SU-DHL-6 (cell line): ENCODE measurements around the gene MX2.

Experiments
- H2AFZ ChIP-seq: fragments of 200-600 bp; sonication (generic); 2 replicates; pipeline ENCODE4 v1.6.1; 2014; ENCODE audit warnings: low read depth, mild to moderate bottlenecking, moderate library complexity, mixed read lengths, antibody characterized with exemption, low read length; ENCODE audit not compliant: severe bottlenecking
- H3F3A ChIP-seq: fragments of 200-600 bp; shearing (Covaris generic); 2 replicates; pipeline ENCODE4 v1.6.0; 2016; ENCODE audit warnings: antibody characterized with exemption, mild to moderate bottlenecking; ENCODE audit not compliant: insufficient read depth
- H3K27ac ChIP-seq: fragments of 200-600 bp; sonication (generic); 2 replicates; pipeline ENCODE4 v1.5.1; 2016; ENCODE audit warnings: low read depth, mild to moderate bottlenecking, low read length, moderate library complexity, mixed read lengths
- H3K27me3 ChIP-seq: fragments of 200-600 bp; sonication (generic), shearing (Covaris generic); 2 replicates; pipeline ENCODE4 v1.6.0; 2014; ENCODE audit warnings: mild to moderate bottlenecking, low read length
- H3K36me3 ChIP-seq: fragments of 200-600 bp; sonication (generic); 2 replicates; pipeline ENCODE4 v1.6.1; 2014; ENCODE audit warnings: mild to moderate bottlenecking, low read length, mixed read lengths
- H3K4me2 ChIP-seq: fragments of 300-600, 200-600 bp; shearing (Covaris generic), sonication (generic); 2 replicates; pipeline ENCODE4 v1.6.0; 2014; ENCODE audit warnings: low read length, low read depth, mild to moderate bottlenecking; ENCODE audit not compliant: poor library complexity, severe bottlenecking
- H3K4me3 ChIP-seq: fragments of 200-600 bp; sonication (generic); 2 replicates; pipeline ENCODE4 v1.5.1; 2014; ENCODE audit warnings: antibody characterized with exemption, low read length, mild to moderate bottlenecking, mixed read lengths; ENCODE audit not compliant: insufficient read depth, poor library complexity, severe bottlenecking
- H3K79me2 ChIP-seq: fragments of 200-600 bp; sonication (generic); 2 replicates; pipeline ENCODE4 v1.6.1; 2014; ENCODE audit warnings: mild to moderate bottlenecking, low read length, moderate library complexity; ENCODE audit not compliant: insufficient read depth
- H3K9ac ChIP-seq: fragments of 200-600 bp; sonication (generic); 2 replicates; pipeline ENCODE4 v1.7.0; 2014; ENCODE audit warnings: mild to moderate bottlenecking, low read length
- H3K9me2 ChIP-seq: fragments of 200-600 bp; sonication (generic); replicated peaks from 2 replicates; pipeline ENCODE4 v1.6.1; 2014; ENCODE audit warnings: low read length; ENCODE audit not compliant: insufficient read depth
- H3K9me3 ChIP-seq: fragments of 200-600 bp; sonication (generic); 2 replicates; pipeline ENCODE4 v1.6.1; 2014; ENCODE audit warnings: low read length, mixed read lengths; ENCODE audit not compliant: insufficient read depth
- H4K20me1 ChIP-seq: fragments of 200-600 bp; sonication (generic); 2 replicates; pipeline ENCODE4 v1.6.1; 2014; ENCODE audit warnings: low read depth, mild to moderate bottlenecking, antibody characterized with exemption, low read length, moderate library complexity, mixed read lengths
- CTCF ChIP-seq: fragments of 200-600 bp; sonication (generic); IDR thresholded peaks from one replicate; pipeline ENCODE4 v1.5.1; 2017; ENCODE audit warnings: antibody characterized with exemption, mild to moderate bottlenecking, low read length, moderate library complexity; ENCODE audit not compliant: insufficient read depth, poor library complexity, severe bottlenecking
- EZH2phosphoT487 ChIP-seq: fragments of 200-600 bp; sonication (generic), shearing (Covaris generic); conservative IDR thresholded peaks from 2 replicates; pipeline ENCODE4 v1.6.1; 2018; ENCODE audit warnings: mild to moderate bottlenecking, antibody characterized with exemption, low read length, moderate library complexity, mixed read lengths

MX2 gene

GRCh38 chr21:41349126-41349525, 12.7 kb upstream of the MX2 start:
- TF ChIP-seq EZH2phosphoT487: no peak
- no peak for TF ChIP-seq CTCF
- Histone ChIP-seq H2AFZ (no peak overlapping the region), H3K4me2 (no peak overlapping the region), H3K36me3 (no peaks in the 10 kb centered on the region), H3K9me2 (no peaks in the 10 kb centered on the region), H4K20me1 (no peaks in the 10 kb centered on the region), H3K79me2 (no peaks in the 10 kb centered on the region), H3K27me3 (no peaks in the 10 kb centered on the region), H3K9me3 (no peaks in the 10 kb centered on the region), H3K4me3 (no peak overlapping the region), H3K9ac (no peak overlapping the region), H3F3A (no peaks in the 10 kb centered on the region), H3K27ac (no peak overlapping the region)

- H3K27ac ChIP-seq: no peak overlapping the region
- no peaks in the 10 kb centered on the region for H3K9me3 ChIP-seq
- H3K27me3 ChIP-seq: no peaks in the 10 kb centered on the region
- no peaks in the 10 kb centered on the region for H3K79me2 ChIP-seq
- no peak overlapping the region for H3K4me2 ChIP-seq
- H4K20me1 ChIP-seq: no peaks in the 10 kb centered on the region
- no peak for TF ChIP-seq CTCF
- no peak for TF ChIP-seq EZH2phosphoT487
- H3K36me3 ChIP-seq: no peaks in the 10 kb centered on the region
- H3K9me2 ChIP-seq: no peaks in the 10 kb centered on the region
- no peak overlapping the region for H3K4me3 ChIP-seq
- H3K9ac ChIP-seq: no peak overlapping the region
- no peaks in the 10 kb centered on the region for H3F3A ChIP-seq
- no peak overlapping the region for H2AFZ ChIP-seq
Measured at GRCh38 chr21:41349619-41350390, 12.0 kb upstream of the MX2 start.

- Histone ChIP-seq H3K9ac (no peak overlapping the region), H3K9me3 (no peaks in the 10 kb centered on the region), H3K4me2 (no peak overlapping the region), H3F3A (no peaks in the 10 kb centered on the region), H3K36me3 (no peaks in the 10 kb centered on the region), H3K27me3 (no peaks in the 10 kb centered on the region), H4K20me1 (no peaks in the 10 kb centered on the region), H3K9me2 (no peaks in the 10 kb centered on the region), H3K4me3 (no peak overlapping the region), H3K79me2 (no peaks in the 10 kb centered on the region), H2AFZ (no peak overlapping the region), H3K27ac (no peak overlapping the region)
- TF ChIP-seq EZH2phosphoT487 (no peak), CTCF (no peak)
Measured at GRCh38 chr21:41350436-41351155, 11.2 kb upstream of the MX2 start.
